CD14-positive monocyte (primary cell): ENCODE data around the gene GPC6. TPM values are rescaled to one million over a fixed set of nuclear protein-coding genes. Genes with fewer than 3 reads are reported as not detected.

Experiments used
- DNase-seq, 3 donors: peaks; one replicate each; pipeline ENCODE4 v3.0.0-alpha.2; 2011 to 2022
- H2AFZ ChIP-seq: 2 replicates; pipeline ENCODE4 v1.6.0; 2012; ENCODE audit warnings: mild to moderate bottlenecking, low read depth, low read length, inconsistent platforms; ENCODE audit not compliant: insufficient read depth, poor library complexity, severe bottlenecking
- H3K27ac ChIP-seq, 2 donors: 1 replicate in 1 of 2; 2 replicates in 1 of 2; pipeline ENCODE4 v1.5.1; 2012 to 2013; ENCODE audit warnings: low read length in 2 of 2, control low read depth in 1 of 2, inconsistent platforms in 1 of 2, low read depth in 1 of 2, mild to moderate bottlenecking in 1 of 2
- H3K27me3 ChIP-seq, 2 donors: one replicate each; pipeline versions ENCODE4 v1.6.0 to v1.6.1; 2011 to 2013; ENCODE audit warnings: low read length in 2 of 2; ENCODE audit not compliant: control insufficient read depth in 2 of 2, insufficient read depth in 2 of 2
- H3K36me3 ChIP-seq, 2 donors: replicated peaks in 1 of 2; 1 replicate in 1 of 2; 2 replicates in 1 of 2; pipeline versions ENCODE4 v1.5.1 to v1.6.1; 2012 to 2013; ENCODE audit warnings: low read length in 2 of 2, control low read depth in 1 of 2, inconsistent platforms in 1 of 2, mild to moderate bottlenecking in 1 of 2; ENCODE audit not compliant: insufficient read depth in 2 of 2, control insufficient read depth in 1 of 2
- H3K4me1 ChIP-seq, 2 donors: 1 replicate in 1 of 2; 2 replicates in 1 of 2; pipeline versions ENCODE4 v1.5.1 to v1.6.1; 2012 to 2013; ENCODE audit warnings: low read length in 2 of 2, control low read depth in 1 of 2, inconsistent platforms in 1 of 2, mild to moderate bottlenecking in 1 of 2, moderate library complexity in 1 of 2; ENCODE audit not compliant: insufficient read depth in 2 of 2, control insufficient read depth in 1 of 2
- H3K4me2 ChIP-seq: replicated peaks from 2 replicates; pipeline ENCODE3; 2012; ENCODE audit warnings: low read length, moderate library complexity, mild to moderate bottlenecking; ENCODE audit not compliant: poor library complexity, severe bottlenecking; ENCODE audit errors: extremely low read depth
- H3K4me3 ChIP-seq, 3 experiments: fragments of 200-600 bp in 1 of 3; sonication (generic) in 1 of 3; replicated peaks in 1 of 3; 1 replicate in 2 of 3; 2 replicates in 1 of 3; pipeline ENCODE4 v1.5.1; 2011 to 2013; ENCODE audit warnings: low read length in 3 of 3, mild to moderate bottlenecking in 3 of 3, control low read depth in 2 of 3, low read depth in 2 of 3, inconsistent platforms in 1 of 3, moderate library complexity in 1 of 3
- H3K79me2 ChIP-seq: 2 replicates; pipeline ENCODE4 v1.6.0; 2012; ENCODE audit warnings: mild to moderate bottlenecking, control low read depth, inconsistent platforms, low read length, moderate library complexity; ENCODE audit not compliant: insufficient read depth
- H3K9ac ChIP-seq: 2 replicates; pipeline ENCODE4 v1.6.0; 2017; ENCODE audit warnings: low read length, mild to moderate bottlenecking; ENCODE audit not compliant: insufficient read depth, poor library complexity, severe bottlenecking
- H3K9me3 ChIP-seq, 2 donors: replicated peaks in 1 of 2; 1 replicate in 1 of 2; 2 replicates in 1 of 2; pipeline versions ENCODE4 v1.5.1 to v1.6.1; 2012 to 2013; ENCODE audit warnings: low read length in 2 of 2, control low read depth in 1 of 2; ENCODE audit not compliant: control insufficient read depth in 1 of 2, insufficient read depth in 1 of 2
- H4K20me1 ChIP-seq: 2 replicates; pipeline ENCODE4 v1.6.0; 2012; ENCODE audit warnings: mild to moderate bottlenecking, low read length, control low read depth, moderate library complexity; ENCODE audit not compliant: insufficient read depth
- H3K27ac Mint-ChIP-seq, 7 donors: one replicate each; pipeline ENCODE4 v1.8.0; 2020; ENCODE audit warnings: mild to moderate bottlenecking in 7 of 7, mixed read lengths in 7 of 7, moderate library complexity in 6 of 7, inconsistent platforms in 2 of 7
- H3K27me3 Mint-ChIP-seq, 3 donors: one replicate each; pipeline ENCODE4 v1.8.0; 2021 to 2022; ENCODE audit warnings: low read depth in 3 of 3, mild to moderate bottlenecking in 3 of 3, mixed read lengths in 3 of 3, moderate library complexity in 3 of 3, inconsistent platforms in 1 of 3
- H3K36me3 Mint-ChIP-seq, 2 donors: one replicate each; pipeline ENCODE4 v1.8.0; 2020; ENCODE audit warnings: mixed read lengths in 2 of 2, inconsistent platforms in 1 of 2, mild to moderate bottlenecking in 1 of 2
- H3K4me1 Mint-ChIP-seq: one replicate; pipeline ENCODE4 v1.8.0; 2020; ENCODE audit warnings: mild to moderate bottlenecking, mixed read lengths
- H3K4me3 Mint-ChIP-seq, 2 donors: one replicate each; pipeline ENCODE4 v1.8.0; 2020; ENCODE audit warnings: mild to moderate bottlenecking in 2 of 2, mixed read lengths in 2 of 2, moderate library complexity in 1 of 2
- H3K9me3 Mint-ChIP-seq, 7 donors: one replicate each; pipeline ENCODE4 v1.8.0; 2020 to 2022; ENCODE audit warnings: mixed read lengths in 7 of 7, mild to moderate bottlenecking in 6 of 7, moderate library complexity in 6 of 7, inconsistent platforms in 2 of 7
- WGBS: methylation state at CpG from one replicate; pipeline ENCODE4 v1.1.5; 2013; ENCODE audit warnings: missing lambda C conversion rate; ENCODE audit not compliant: insufficient coverage; 5-methylcytosine and 5-hydroxymethylcytosine counted together
- intact Hi-C, 2 donors: fragments of 100-400 bp; cut with micrococcal nuclease; formaldehyde crosslinking; loops; one replicate each; pipeline versions ENCODE4 v1.15.0 to v1.15.1; 2023
- polyA plus RNA-seq, 3 donors: library from polyadenylated mRNA; depleted of rRNA in 1 of 3; unstranded in 2 of 3; stranded (reverse) in 1 of 3; fragments of 300-500 nt in 2 of 3; fragments of >200 nt in 1 of 3; fragmentation: Illumina TruSeq in 2 of 3; gene quantifications; 1 replicate in 2 of 3; 2 replicates in 1 of 3; pipeline ENCODE4 v1.2.3, GENCODE V29; 2012 to 2021
- TF ChIP-seq, protein P1 (sequence below): fragments of 200-600 bp; IDR thresholded peaks from one replicate; pipeline ENCODE4 v1.8.0; 2022; ENCODE audit warnings: antibody characterized with exemption, mild to moderate bottlenecking

The GPC6 gene
- polyA plus RNA-seq, 3 donors, result not detected

DNA sequence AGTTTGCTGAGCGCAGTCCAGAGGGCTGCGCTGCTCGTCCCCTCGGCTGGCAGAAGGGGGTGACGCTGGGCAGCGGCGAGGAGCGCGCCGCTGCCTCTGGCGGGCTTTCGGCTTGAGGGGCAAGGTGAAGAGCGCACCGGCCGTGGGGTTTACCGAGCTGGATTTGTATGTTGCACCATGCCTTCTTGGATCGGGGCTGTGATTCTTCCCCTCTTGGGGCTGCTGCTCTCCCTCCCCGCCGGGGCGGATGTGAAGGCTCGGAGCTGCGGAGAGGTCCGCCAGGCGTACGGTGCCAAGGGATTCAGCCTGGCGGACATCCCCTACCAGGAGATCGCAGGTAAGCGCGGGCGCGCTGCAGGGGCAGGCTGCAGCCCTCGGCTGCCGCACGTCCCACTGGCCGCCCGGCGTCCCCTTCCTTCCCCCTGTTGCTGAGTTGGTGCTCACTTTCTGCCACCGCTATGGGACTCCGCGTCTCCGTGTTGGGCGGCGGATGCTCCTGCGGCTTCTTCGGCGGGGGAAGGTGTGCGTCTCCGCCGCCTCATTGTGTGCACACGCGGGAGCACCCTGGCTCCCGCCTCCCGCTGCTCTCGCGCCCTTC is 772 bp downstream of the GPC6 start:
- H3K27ac ChIP-seq, result no peak overlapping the region
- peak overlapping the region; percentile 39 for H2AFZ ChIP-seq
- Mint-ChIP-seq H3K27me3 (peaks cover 36 to 51% (median 46%) of the 10 kb centered on the region in 3 donors), H3K4me1 (peaks cover 4% of the 10 kb centered on the region), H3K9me3 (peaks cover 0 to 17% (median 13%) of the 10 kb centered on the region in 7 donors), H3K4me3 (peak overlapping the region; percentile 34 to 82), H3K27ac (no peak overlapping the region), H3K36me3 (peaks cover 0 to 5% of the 10 kb centered on the region in 2 donors)
- TF ChIP-seq, protein P1, sequence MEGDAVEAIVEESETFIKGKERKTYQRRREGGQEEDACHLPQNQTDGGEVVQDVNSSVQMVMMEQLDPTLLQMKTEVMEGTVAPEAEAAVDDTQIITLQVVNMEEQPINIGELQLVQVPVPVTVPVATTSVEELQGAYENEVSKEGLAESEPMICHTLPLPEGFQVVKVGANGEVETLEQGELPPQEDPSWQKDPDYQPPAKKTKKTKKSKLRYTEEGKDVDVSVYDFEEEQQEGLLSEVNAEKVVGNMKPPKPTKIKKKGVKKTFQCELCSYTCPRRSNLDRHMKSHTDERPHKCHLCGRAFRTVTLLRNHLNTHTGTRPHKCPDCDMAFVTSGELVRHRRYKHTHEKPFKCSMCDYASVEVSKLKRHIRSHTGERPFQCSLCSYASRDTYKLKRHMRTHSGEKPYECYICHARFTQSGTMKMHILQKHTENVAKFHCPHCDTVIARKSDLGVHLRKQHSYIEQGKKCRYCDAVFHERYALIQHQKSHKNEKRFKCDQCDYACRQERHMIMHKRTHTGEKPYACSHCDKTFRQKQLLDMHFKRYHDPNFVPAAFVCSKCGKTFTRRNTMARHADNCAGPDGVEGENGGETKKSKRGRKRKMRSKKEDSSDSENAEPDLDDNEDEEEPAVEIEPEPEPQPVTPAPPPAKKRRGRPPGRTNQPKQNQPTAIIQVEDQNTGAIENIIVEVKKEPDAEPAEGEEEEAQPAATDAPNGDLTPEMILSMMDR, result no peak
- intact Hi-C loops, result no loop called here
- H3K9ac ChIP-seq, result no peak overlapping the region
- no peaks in the 10 kb centered on the region for H3K79me2 ChIP-seq
- DNase-seq, result no peak
- H3K4me1 ChIP-seq, result peaks cover 0 to 18% of the 10 kb centered on the region in 2 donors
- no peaks in the 10 kb centered on the region for H3K36me3 ChIP-seq
- H3K27me3 ChIP-seq, result peaks cover 38 to 45% of the 10 kb centered on the region in 2 donors
- H3K4me3 ChIP-seq, result peak overlapping the region in 1 of 3 experiments; percentile 45
- H3K9me3 ChIP-seq, result peaks cover 0 to 5% of the 10 kb centered on the region in 2 donors
- peak overlapping the region; percentile 54 for H3K4me2 ChIP-seq
- under 1% methylated on average over 55 of the region's 55 CpGs for WGBS
- no peaks in the 10 kb centered on the region for H4K20me1 ChIP-seq

DNA sequence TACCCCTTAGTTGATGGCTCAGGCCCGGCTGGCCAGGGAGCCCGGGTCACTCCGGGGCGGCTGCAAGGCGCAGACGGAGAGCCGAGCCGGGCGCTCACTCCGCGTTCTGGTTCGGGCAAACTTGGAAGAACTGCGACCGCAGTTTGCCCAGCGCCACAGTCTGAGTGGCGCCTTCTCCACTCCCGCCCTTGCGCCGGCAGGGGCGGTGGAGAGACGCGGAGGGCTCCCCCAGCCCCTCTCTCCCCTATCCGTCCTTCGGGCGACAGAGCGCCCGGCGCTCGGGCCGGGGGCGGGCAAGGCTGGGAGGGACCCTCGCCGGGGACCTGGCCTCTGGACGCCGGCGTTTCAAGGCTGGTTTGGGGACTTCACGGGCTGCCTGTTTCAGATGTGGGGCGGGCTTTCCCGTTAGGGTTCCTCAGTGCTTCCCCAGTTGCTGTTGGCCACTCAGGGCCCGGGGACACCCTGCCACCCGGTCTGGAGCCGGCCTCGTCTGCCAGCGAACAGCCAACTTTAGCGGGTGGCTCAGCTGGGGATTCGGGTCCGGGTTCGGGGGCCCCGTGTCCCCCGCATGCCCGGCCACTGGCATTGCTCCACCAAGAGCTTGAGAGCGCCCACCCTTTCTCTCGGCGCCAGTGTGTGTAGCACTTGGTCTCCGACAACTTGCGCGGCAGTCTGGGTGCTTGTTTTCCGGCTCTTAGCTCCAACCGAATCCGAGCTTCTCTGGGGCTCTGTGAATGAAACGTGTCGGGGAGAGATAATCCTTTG is 1.5 kb downstream of the GPC6 start:
- Histone ChIP-seq H2AFZ (peak overlapping the region; percentile 52), H3K36me3 (no peaks in the 10 kb centered on the region), H4K20me1 (no peaks in the 10 kb centered on the region), H3K9ac (no peak overlapping the region), H3K9me3 (peaks cover 0 to 5% of the 10 kb centered on the region in 2 donors), H3K4me3 (peak overlapping the region in 1 of 3 experiments; percentile 45), H3K27me3 (peaks cover 38 to 45% of the 10 kb centered on the region in 2 donors), H3K4me2 (peak overlapping the region; percentile 54), H3K27ac (no peak overlapping the region), H3K4me1 (peaks cover 0 to 18% of the 10 kb centered on the region in 2 donors), H3K79me2 (no peaks in the 10 kb centered on the region)
- peaks cover 36 to 50% (median 46%) of the 10 kb centered on the region in 3 donors for H3K27me3 Mint-ChIP-seq
- no peak overlapping the region for H3K27ac Mint-ChIP-seq
- peaks cover 0 to 16% (median 13%) of the 10 kb centered on the region in 7 donors for H3K9me3 Mint-ChIP-seq
- intact Hi-C loops, result no loop called here
- H3K36me3 Mint-ChIP-seq, result peaks cover 0 to 5% of the 10 kb centered on the region in 2 donors
- H3K4me3 Mint-ChIP-seq, result peak overlapping the region; percentile 34 to 74
- DNase-seq, result no peak
- under 1% methylated on average over 54 of the region's 62 CpGs for WGBS
- H3K4me1 Mint-ChIP-seq, result peaks cover 4% of the 10 kb centered on the region
- TF ChIP-seq, protein P1, result no peak
